Measurements from ENCODE around the gene PHACTR3. TPM values are rescaled to one million over a fixed set of nuclear protein-coding genes. Genes with fewer than 3 reads are reported as not detected.

PHACTR3 gene
- total RNA-seq, 3 donors from 2014 or later = 0.11 TPM; not detected in 2

DNA sequence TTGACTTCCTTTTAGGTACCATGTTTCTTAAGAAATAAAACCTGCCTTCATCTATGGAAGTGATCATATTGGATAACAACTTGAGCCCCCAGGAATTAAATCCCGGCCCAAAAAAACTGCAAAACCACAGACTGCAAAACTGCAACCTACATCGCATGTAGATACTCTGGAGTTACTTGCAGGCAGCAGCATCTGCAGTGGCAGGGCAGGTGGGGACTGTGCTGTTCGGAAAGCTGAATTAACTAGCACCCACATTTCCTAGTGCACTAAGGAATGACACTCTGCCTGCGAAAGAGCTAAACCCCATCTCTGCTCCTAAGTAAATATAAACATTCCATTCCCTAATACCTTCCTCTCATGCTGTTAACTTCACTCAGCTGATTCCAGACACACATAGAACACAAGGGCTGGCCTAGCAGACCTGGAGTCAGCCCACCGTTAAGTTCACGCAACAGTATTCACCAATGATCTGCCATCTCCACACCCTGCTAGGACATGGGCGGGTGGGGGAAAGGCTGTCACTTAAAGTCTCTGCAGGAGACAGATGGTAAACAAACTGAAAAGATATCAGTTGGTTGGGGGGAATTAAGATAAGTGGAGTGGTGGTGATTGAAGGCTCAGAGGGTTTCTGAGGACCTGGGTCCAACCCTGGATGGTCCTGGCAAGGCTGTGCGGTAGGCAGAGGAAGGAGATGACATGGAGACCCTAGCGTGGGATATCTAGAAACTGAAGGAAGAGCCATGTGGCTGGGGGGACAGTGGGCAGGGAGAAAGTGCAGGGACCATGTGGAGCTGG lies 200.7 kb downstream of the PHACTR3 start:
- H3K4me1 Mint-ChIP-seq (ENCODE audit: low read depth) = no peaks in the 10 kb centered on the region
- no peak for DNase-seq
- ATAC-seq = no peak
- no peak overlapping the region for H3K4me3 Mint-ChIP-seq
- H3K36me3 Mint-ChIP-seq (ENCODE audit: insufficient read depth) = no peaks in the 10 kb centered on the region
- H3K9me3 Mint-ChIP-seq = peaks cover 12% of the 10 kb centered on the region
- peaks cover 9% of the 10 kb centered on the region for H3K27me3 Mint-ChIP-seq (ENCODE audit: low read depth)

DNA sequence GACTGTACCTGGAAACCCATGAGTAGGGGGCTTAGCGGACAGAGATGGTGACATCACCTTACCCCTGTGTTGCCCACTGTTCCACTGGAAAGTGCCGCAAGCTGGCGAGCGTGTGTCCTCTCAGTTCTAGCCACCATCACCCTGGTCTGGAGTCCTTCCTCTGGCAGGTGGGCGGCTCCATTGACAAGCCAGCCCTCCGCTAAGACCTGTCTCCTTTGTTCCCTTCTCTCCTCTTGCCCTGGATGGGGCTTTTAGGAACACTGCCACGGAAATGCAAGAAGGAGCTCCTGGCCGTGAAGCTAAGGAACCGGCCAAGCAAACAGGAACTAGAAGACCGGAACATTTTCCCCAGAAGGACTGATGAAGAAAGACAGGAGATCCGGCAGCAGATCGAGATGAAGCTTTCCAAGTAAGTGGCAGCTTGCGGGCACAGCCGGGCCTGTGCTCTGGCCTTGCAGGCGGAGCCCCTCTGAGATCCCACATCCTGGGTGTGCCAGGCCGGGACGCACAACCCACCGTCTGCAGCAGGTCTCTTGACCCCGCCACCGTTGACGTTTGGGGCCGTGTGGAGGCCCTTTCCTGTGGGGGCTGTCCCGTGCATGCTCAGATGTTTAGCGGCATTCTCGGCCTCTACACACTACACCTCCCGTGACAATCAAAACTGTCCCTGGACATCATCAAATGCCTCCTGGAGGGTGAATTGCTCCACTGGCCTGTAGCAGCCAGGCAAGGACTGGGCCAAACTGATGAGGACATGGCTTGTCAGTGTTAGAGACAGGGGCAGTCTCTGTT lies 201.6 kb downstream of the PHACTR3 start:
- no peak for ATAC-seq
- H3K4me1 Mint-ChIP-seq (ENCODE audit: low read depth) = no peaks in the 10 kb centered on the region
- no peak overlapping the region for H3K4me3 Mint-ChIP-seq
- H3K9me3 Mint-ChIP-seq = peaks cover 5% of the 10 kb centered on the region
- peaks cover 9% of the 10 kb centered on the region for H3K27me3 Mint-ChIP-seq (ENCODE audit: low read depth)
- DNase-seq = no peak
- no peaks in the 10 kb centered on the region for H3K36me3 Mint-ChIP-seq (ENCODE audit: insufficient read depth)

GRCh38 chr20:59806578-59806975 lies 202.2 kb downstream of the PHACTR3 start:
- Mint-ChIP-seq H3K4me3 (no peak overlapping the region), H3K36me3 (ENCODE audit: insufficient read depth) (no peaks in the 10 kb centered on the region), H3K9me3 (no peaks in the 10 kb centered on the region), H3K4me1 (ENCODE audit: low read depth) (no peaks in the 10 kb centered on the region), H3K27me3 (ENCODE audit: low read depth) (peaks cover 9% of the 10 kb centered on the region)
- no peak for DNase-seq
- ATAC-seq = no peak

DNA sequence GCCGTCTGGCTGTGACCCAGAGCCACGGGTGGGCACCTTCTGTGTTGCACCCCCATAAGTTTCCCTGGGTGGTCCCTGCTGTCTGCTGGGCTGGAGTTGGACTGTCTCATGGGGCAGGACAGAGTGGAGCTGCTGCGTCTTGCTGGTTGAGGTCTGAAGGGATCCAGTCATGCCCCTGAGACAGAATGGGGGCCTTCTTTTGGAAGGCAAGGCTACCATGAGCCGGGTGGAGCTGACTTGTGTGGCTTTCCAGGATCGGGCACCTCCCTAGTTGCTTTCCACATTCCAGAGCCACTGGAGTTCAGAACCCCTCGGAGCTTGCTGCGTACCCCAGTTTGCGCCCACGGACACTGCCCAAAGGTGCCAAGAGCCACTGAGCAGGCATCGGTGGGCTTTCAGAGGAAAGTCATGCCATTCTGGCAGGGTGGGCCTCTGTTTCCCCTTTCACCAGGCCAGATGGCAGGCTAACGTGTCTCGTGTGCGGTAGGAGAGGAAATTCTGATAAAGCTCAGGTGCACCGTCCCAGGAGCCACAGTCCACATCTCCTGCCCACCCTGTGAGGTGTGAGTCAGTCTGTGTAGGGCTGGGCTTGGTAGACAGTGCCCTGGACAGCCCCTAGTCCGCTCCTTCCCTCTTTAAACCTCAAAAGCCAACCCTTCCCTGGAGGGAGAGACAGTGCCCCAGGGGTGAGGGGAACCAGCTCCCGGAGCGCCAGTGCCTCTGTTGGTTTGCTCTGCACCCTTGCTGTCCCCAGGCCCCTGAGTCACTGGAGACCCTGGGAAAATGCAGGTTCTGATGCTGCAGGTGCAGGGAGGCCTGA lies 203.8 kb downstream of the PHACTR3 start:
- DNase-seq (no peak), ATAC-seq (no peak)
- H3K36me3 Mint-ChIP-seq (ENCODE audit: insufficient read depth) = no peaks in the 10 kb centered on the region
- H3K27me3 Mint-ChIP-seq (ENCODE audit: low read depth) = peaks cover 5% of the 10 kb centered on the region
- no peak overlapping the region for H3K4me3 Mint-ChIP-seq
- H3K4me1 Mint-ChIP-seq (ENCODE audit: low read depth) = no peaks in the 10 kb centered on the region
- H3K9me3 Mint-ChIP-seq = no peaks in the 10 kb centered on the region

DNA sequence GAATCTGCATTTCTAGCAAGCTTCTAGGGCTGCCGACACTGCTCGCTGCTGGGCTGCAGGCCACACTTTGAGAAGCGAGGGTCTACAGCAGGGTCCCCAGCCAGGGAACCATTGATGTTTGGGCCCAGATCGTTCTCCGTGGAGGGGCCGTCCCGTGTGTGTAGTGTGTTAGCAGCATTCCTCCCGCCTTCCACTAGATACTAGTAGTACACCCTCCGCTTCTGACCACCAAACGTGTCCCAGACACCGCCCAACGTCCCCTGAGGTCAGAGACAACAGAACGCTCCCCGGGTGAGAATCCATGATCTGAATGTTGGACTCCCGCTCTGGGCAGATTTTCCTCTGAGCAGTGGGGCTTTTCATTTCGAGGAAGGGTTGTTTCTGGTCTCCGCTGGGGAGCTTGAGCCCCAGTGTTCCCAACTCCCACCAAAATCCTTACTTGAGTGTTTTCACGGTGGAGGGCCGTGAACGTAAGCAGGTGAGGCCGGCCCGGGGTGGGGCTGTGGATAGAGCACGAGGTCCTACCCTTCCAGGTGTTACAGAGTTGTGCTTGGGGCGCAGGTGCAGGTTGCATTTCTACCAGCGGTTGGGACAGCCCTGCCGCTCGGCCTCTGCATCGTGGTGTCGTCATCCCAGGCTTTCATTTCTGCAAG lies 204.5 kb downstream of the PHACTR3 start:
- Mint-ChIP-seq H3K4me3 (no peak overlapping the region), H3K36me3 (ENCODE audit: insufficient read depth) (no peaks in the 10 kb centered on the region), H3K27me3 (ENCODE audit: low read depth) (peaks cover 2% of the 10 kb centered on the region), H3K9me3 (no peaks in the 10 kb centered on the region), H3K4me1 (ENCODE audit: low read depth) (no peaks in the 10 kb centered on the region)
- no peak for ATAC-seq
- DNase-seq = no peak

DNA sequence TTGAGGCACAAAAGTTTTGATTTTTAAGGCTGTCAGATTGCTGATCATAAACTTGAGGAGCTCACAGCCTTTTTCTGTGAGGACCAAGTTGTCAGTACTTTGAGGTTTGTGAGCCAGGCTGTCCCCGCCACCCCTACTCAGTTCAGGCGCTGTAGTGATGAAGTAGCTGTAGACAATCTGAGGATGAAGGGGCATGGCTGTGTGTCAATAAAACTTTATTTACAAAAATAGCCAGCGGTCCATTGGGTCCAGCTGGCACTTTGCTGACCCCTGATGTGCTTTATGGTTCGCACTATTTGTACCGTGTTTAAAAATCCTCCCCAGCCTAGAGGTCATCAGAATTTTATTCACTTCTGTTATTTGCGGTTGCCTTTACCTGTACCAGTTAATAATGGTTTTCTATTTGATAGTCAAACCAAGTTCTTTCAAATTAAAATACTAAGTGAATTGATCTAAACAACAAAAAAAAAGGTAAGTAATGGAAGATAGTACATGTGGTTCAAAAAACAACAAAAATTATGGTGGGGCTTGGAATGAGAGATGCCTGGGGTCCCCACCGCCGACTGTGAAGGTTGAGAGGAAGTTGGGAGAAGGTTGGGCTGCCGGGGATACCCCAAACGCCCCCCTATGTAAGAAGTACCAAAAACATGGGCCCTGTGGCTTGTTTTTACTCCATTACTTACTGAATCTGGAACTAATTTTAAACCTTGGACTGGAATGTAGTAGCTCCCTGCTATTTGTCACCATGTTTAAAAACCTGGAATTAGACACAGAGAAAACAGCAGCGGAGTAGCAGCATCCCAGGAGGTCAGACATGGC lies 205.5 kb downstream of the PHACTR3 start:
- no peak for DNase-seq
- H3K27me3 Mint-ChIP-seq (ENCODE audit: low read depth) = no peaks in the 10 kb centered on the region
- H3K4me1 Mint-ChIP-seq (ENCODE audit: low read depth) = no peaks in the 10 kb centered on the region
- H3K9me3 Mint-ChIP-seq = no peaks in the 10 kb centered on the region
- H3K36me3 Mint-ChIP-seq (ENCODE audit: insufficient read depth) = no peaks in the 10 kb centered on the region
- ATAC-seq = no peak
- no peak overlapping the region for H3K4me3 Mint-ChIP-seq

GRCh38 chr20:59810449-59811187 lies 206.3 kb downstream of the PHACTR3 start:
- H3K27me3 Mint-ChIP-seq (ENCODE audit: low read depth) = no peaks in the 10 kb centered on the region
- ATAC-seq (no peak), DNase-seq (no peak)
- H3K36me3 Mint-ChIP-seq (ENCODE audit: insufficient read depth) = no peaks in the 10 kb centered on the region
- no peaks in the 10 kb centered on the region for H3K9me3 Mint-ChIP-seq
- no peaks in the 10 kb centered on the region for H3K4me1 Mint-ChIP-seq (ENCODE audit: low read depth)
- H3K4me3 Mint-ChIP-seq = no peak overlapping the region

- DNase-seq (no peak), ATAC-seq (no peak)
- Mint-ChIP-seq H3K27me3 (ENCODE audit: low read depth) (no peaks in the 10 kb centered on the region), H3K9me3 (no peaks in the 10 kb centered on the region), H3K4me3 (no peak overlapping the region), H3K4me1 (ENCODE audit: low read depth) (no peaks in the 10 kb centered on the region), H3K36me3 (ENCODE audit: insufficient read depth) (no peaks in the 10 kb centered on the region)
Observed at GRCh38 chr20:59811681-59812171, 207.4 kb downstream of the PHACTR3 start.

GRCh38 chr20:59812286-59813125 lies 208.2 kb downstream of the PHACTR3 start:
- Mint-ChIP-seq H3K9me3 (no peaks in the 10 kb centered on the region), H3K4me1 (ENCODE audit: low read depth) (no peaks in the 10 kb centered on the region), H3K36me3 (ENCODE audit: insufficient read depth) (no peaks in the 10 kb centered on the region), H3K4me3 (no peak overlapping the region), H3K27me3 (ENCODE audit: low read depth) (peaks cover 2% of the 10 kb centered on the region)
- ATAC-seq (no peak), DNase-seq (no peak)

- Mint-ChIP-seq H3K4me1 (ENCODE audit: low read depth) (no peaks in the 10 kb centered on the region), H3K9me3 (no peaks in the 10 kb centered on the region), H3K4me3 (no peak overlapping the region), H3K27me3 (ENCODE audit: low read depth) (peaks cover 7% of the 10 kb centered on the region), H3K36me3 (ENCODE audit: insufficient read depth) (no peaks in the 10 kb centered on the region)
- no peak for DNase-seq
- no peak for ATAC-seq
Observed at GRCh38 chr20:59813126-59813947, 209.0 kb downstream of the PHACTR3 start.

DNA sequence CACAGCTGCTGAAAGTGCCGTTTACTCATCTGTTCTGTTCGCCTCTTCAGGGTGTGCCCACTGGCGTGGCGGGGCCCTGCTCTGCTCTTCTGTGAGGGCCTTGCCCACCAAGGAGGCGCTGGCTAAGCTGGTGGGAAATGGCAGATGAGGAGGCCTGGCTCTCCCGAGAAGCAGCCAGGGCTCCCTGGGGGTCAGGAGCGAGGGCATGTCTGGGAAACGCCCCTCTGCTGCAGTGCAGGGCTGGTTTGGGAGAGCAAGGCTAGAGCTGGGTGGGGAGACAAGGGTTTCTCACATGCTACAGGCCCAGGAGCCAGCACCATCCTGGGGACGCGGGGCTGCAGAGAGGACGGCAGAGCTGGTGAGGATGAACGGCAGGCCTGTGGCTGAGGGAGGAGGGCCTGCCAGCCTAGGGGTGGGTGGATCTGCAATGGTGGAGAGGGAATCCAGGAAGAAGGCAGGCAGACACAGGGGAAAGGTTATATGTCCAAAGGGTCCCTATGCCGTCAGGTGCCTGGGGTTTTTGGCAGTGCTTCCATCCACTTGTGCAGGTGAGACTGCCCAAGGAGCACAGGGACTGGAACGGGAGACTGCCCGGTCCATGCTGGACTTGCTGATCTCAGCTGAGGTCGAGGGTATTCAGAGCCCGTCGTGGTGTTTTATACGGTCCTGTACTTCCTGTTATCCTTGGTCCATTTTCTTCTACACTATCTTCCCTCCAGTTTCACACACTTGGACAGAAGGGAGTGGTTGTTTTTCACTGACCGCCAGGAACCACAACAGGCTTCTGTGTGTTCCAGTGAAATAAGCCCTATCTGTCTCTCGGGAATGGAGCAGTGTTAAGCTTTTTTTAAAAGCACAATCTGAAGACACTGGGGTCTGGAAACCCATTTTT lies 209.9 kb downstream of the PHACTR3 start:
- DNase-seq (no peak), ATAC-seq (no peak)
- Mint-ChIP-seq H3K36me3 (ENCODE audit: insufficient read depth) (no peaks in the 10 kb centered on the region), H3K27me3 (ENCODE audit: low read depth) (peaks cover 8% of the 10 kb centered on the region), H3K9me3 (no peaks in the 10 kb centered on the region), H3K4me1 (ENCODE audit: low read depth) (no peaks in the 10 kb centered on the region), H3K4me3 (no peak overlapping the region)

Measured in activated T-cell treated with anti-CD3 and anti-CD28 coated beads, Interleukin-2, amount 50 U/mL, for 4 hours (primary cell).